ENCODE data around the gene C22orf31.
A peak's percentile ranks its signal among the peaks of the same experiment; 100 is the strongest.
"Not testable (repeated sequence)": the region's sequence is repeated elsewhere in the genome, so short reads cannot be mapped to it uniquely, and the experiment has no call there.

The C22orf31 gene

GRCh38 chr22:29053048-29053702 is 8.5 kb downstream of the C22orf31 start:
- no peak for DNase-seq

- no peak for DNase-seq
These were observed 11.2 kb downstream of the C22orf31 start for GRCh38 chr22:29050457-29050856.

GRCh38 chr22:29049655-29050263 is 11.9 kb downstream of the C22orf31 start:
- DNase-seq = no peak

GRCh38 chr22:29048822-29049654 is 12.6 kb downstream of the C22orf31 start:
- DNase-seq = no peak

GRCh38 chr22:29044657-29045176 is 16.9 kb downstream of the C22orf31 start:
- no peak for DNase-seq

- no peak for DNase-seq
These were observed 17.6 kb downstream of the C22orf31 start for GRCh38 chr22:29043906-29044575.

GRCh38 chr22:29041408-29041807 is 20.2 kb downstream of the C22orf31 start:
- no peak for DNase-seq

- peak; percentile 78 for DNase-seq
These were observed 21.0 kb downstream of the C22orf31 start for GRCh38 chr22:29040385-29041275.

- DNase-seq = not testable (repeated sequence)
These were observed 21.9 kb downstream of the C22orf31 start for GRCh38 chr22:29039684-29040083.

- DNase-seq = no peak
These were observed 22.5 kb downstream of the C22orf31 start for GRCh38 chr22:29039148-29039547.

- DNase-seq = no peak
These were observed 24.2 kb downstream of the C22orf31 start for GRCh38 chr22:29037340-29037932.

GRCh38 chr22:29032584-29032983 is 29.0 kb downstream of the C22orf31 start:
- no peak for DNase-seq

- no peak for DNase-seq
These were observed 29.6 kb downstream of the C22orf31 start for GRCh38 chr22:29032014-29032475.

- no peak for DNase-seq
These were observed 30.2 kb downstream of the C22orf31 start for GRCh38 chr22:29031227-29032011.

GRCh38 chr22:29030618-29031226 is 30.9 kb downstream of the C22orf31 start:
- no peak for DNase-seq

GRCh38 chr22:29030016-29030617 is 31.5 kb downstream of the C22orf31 start:
- peak; percentile 13 for DNase-seq

GRCh38 chr22:29029202-29030000 is 32.2 kb downstream of the C22orf31 start:
- DNase-seq = no peak

- DNase-seq = no peak
These were observed 33.2 kb downstream of the C22orf31 start for GRCh38 chr22:29028468-29028867.

GRCh38 chr22:29026579-29026978 is 35.1 kb downstream of the C22orf31 start:
- DNase-seq = no peak

Measured in activated CD4-positive, alpha-beta T cell treated with anti-CD3 and anti-CD28 coated beads, Interleukin-2, Interleukin-6, amounts not matched to agents 100 ng/mL and 50 ng/mL, durations not matched to agents 16 hours and 8 hours (primary cell).